HUES64 (cell line): ENCODE results near the gene CTU2.

Experiments used
- H3K27ac ChIP-seq: 2 replicates; pipeline ENCODE4 v1.7.0; 2013; ENCODE audit warnings: low read depth, low read length, inconsistent platforms
- H3K27me3 ChIP-seq: 2 replicates; pipeline ENCODE4 v1.6.1; 2013; ENCODE audit warnings: mild to moderate bottlenecking, low read length; ENCODE audit not compliant: insufficient read depth
- H3K36me3 ChIP-seq: 2 replicates; pipeline ENCODE4 v1.6.1; 2013; ENCODE audit warnings: mild to moderate bottlenecking, low read length; ENCODE audit not compliant: insufficient read depth
- H3K4me1 ChIP-seq: 2 replicates; pipeline ENCODE4 v1.6.1; 2013; ENCODE audit warnings: mild to moderate bottlenecking, low read length, moderate library complexity; ENCODE audit not compliant: insufficient read depth
- H3K4me3 ChIP-seq: 2 replicates; pipeline ENCODE4 v1.5.1; 2013; ENCODE audit warnings: mild to moderate bottlenecking, low read length, moderate library complexity
- H3K9ac ChIP-seq: 2 replicates; pipeline ENCODE4 v1.6.1; 2013; ENCODE audit warnings: mild to moderate bottlenecking, low read depth, low read length
- H3K9me3 ChIP-seq: 2 replicates; pipeline ENCODE4 v1.6.1; 2013; ENCODE audit warnings: low read depth, low read length; ENCODE audit not compliant: insufficient read depth
- WGBS: fragments of 150-250, 120-280 bp; methylation state at CpG from one replicate; pipeline ENCODE4 v1.1.7; 2013; ENCODE audit warnings: missing lambda C conversion rate; 5-methylcytosine and 5-hydroxymethylcytosine counted together

Gene CTU2

DNA sequence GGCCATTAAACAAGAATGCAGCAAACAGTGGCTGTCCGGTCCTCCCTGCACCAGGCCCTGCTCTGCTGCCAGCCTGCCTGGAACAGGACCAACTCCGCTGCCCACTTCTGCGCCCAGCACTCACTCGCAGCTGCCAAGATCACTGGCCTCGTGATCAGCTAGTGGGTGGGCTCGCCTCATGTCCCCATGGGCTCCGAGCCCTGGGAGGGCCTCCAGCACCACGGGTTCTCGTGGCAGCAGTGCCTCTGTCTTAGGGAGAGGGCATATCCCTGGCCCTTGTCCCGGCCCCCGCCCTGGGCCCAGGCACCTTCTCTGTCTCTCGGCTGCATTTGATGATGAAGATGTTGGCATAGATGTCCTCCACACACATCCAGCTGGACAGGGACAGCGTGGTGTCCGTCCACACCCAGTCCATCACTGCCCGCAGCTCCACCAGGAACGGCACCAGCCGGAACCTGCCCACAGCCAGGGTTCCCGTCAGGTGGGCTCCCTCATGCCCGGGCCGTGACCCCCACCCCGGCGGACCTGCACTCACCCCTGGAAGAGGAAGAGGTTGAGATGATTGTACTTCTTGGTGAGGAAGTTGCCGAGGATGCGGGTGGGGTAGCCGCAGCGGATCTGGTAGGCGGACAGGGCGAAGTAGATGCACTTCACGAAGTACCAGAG lies 13.1 kb downstream of the CTU2 start:
- Histone ChIP-seq H3K4me3 (no peak overlapping the region), H3K36me3 (peaks cover 66% of the 10 kb centered on the region), H3K9me3 (no peaks in the 10 kb centered on the region), H3K4me1 (no peaks in the 10 kb centered on the region), H3K27ac (no peak overlapping the region), H3K27me3 (no peaks in the 10 kb centered on the region), H3K9ac (no peak overlapping the region)
- 96% methylated on average over 29 of the region's 29 CpGs for WGBS

DNA sequence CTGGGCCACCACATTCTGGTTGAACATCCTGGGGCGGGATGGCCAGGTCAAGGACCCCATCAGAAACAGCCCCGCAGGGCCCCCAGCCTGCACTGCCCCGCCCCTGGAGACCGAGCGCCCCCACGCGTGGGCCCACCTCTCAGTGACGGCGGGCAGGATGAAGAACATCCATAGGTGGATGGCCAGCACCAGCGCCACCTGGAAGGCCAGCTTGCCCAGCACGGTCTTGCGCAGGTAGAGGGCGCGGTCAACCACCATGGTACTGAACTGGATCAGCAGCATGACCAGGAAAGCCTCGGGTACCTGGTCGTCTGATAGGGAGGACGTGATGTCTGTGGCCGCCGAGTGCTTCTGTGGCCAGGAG lies 13.6 kb downstream of the CTU2 start:
- Histone ChIP-seq H3K4me3 (no peak overlapping the region), H3K4me1 (no peaks in the 10 kb centered on the region), H3K9ac (no peak overlapping the region), H3K27me3 (no peaks in the 10 kb centered on the region), H3K36me3 (peaks cover 63% of the 10 kb centered on the region), H3K27ac (no peak overlapping the region), H3K9me3 (no peaks in the 10 kb centered on the region)
- 96% methylated on average over 19 of the region's 19 CpGs for WGBS

DNA sequence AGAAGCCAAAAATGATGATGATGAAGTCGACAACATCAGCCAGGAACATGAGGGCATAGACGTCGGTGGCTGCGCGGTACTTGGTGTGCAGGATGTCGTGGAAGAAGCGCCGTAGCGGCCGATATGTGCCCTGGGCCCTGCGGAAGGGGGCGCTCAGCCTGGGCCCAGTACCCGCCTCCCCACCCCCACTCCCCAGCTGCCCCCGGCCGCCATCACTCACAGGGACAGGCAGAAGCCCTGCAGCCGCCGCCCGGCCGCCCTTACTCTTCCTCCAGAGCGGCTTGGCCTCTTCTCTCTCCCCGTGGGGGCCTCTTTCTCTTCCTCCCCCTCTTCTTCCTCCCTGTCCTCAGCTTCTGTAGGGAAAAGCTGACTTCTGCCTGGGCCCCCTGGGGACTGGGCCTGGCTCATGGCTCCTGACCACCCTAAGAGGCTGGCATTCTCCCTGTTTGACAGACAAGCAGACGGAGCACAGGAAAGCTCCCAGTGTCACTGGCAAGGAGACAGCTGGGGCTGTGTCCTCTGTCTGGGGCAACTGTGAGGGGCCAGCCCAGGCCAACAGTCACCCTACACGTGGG lies 14.2 kb downstream of the CTU2 start:
- Histone ChIP-seq H3K27me3 (no peaks in the 10 kb centered on the region), H3K9ac (no peak overlapping the region), H3K27ac (no peak overlapping the region), H3K4me3 (no peak overlapping the region), H3K9me3 (no peaks in the 10 kb centered on the region), H3K36me3 (peaks cover 61% of the 10 kb centered on the region), H3K4me1 (no peaks in the 10 kb centered on the region)
- 94% methylated on average over 22 of the region's 23 CpGs for WGBS

DNA sequence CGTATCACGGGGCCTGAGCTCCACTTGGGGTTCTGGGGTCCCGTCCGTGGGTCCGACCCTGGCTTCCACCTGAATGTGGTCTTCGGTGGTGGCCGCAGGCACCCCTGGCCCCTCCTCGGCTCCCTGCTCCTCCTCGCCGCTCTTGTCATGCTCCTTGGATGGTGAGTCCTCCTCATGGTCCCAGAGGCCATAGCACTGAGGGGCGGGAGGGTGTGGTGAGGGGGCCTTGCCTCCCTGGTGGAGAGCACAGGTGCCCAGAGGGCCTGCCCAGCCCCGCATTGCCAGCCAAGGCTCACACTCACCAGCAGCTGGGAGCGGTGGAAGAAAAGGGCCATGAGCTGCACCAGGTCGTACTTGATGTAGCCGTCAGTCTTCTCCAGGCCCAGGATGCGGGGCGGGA lies 14.9 kb downstream of the CTU2 start:
- Histone ChIP-seq H3K27me3 (no peaks in the 10 kb centered on the region), H3K36me3 (peaks cover 56% of the 10 kb centered on the region), H3K9me3 (no peaks in the 10 kb centered on the region), H3K27ac (no peak overlapping the region), H3K4me3 (no peak overlapping the region), H3K4me1 (no peaks in the 10 kb centered on the region), H3K9ac (no peak overlapping the region)
- 96% methylated on average over 17 of the region's 17 CpGs for WGBS

DNA sequence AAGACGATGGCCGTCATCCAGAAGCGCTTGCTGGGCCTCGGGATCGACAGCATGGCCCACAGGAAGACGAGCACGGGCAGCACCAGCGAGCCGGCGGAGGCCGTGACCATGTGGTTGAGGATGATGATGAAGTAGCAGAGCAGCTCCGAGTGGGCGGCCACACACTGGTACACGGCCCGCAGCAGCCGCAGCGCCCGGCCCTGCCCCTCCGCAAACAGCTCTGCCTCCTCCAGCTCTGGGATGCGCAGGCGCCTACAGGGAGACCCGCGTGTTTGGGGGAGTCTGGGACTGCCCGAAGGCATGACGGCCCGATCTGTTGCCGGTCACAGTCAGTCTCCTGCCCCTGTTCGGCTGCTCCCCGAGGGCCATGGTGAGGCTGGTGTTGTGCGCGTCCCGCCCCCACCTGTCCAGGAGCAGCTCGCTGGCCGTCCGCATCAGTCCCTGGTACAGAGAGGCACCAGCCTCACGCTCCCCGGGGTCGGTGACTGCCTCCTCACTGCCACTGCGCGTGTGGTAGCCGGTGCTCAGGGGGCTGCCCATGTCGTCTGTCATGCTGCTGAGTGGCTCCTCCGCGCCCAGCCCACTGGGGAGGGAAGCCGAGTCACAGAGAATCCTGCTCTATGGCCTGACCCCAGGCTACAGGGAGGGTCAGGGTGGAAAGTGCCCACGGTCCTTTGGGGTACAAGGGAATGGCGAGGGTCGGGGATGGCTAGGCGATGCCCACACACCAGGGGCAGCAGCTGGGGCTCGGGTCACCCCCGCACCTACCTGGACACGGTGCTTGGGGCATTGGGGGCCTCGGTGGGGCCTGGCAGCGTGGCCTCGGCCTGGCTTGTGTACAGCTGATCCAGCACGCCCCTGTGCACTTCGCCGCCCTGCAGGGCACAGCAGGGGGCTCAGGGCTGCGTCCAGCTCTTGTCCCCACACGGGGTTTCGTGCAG lies 15.8 kb downstream of the CTU2 start:
- H3K27ac ChIP-seq = no peak overlapping the region
- no peak overlapping the region for H3K9ac ChIP-seq
- H3K4me1 ChIP-seq = no peaks in the 10 kb centered on the region
- no peak overlapping the region for H3K4me3 ChIP-seq
- no peaks in the 10 kb centered on the region for H3K27me3 ChIP-seq
- no peaks in the 10 kb centered on the region for H3K9me3 ChIP-seq
- 95% methylated on average over 61 of the region's 61 CpGs for WGBS
- H3K36me3 ChIP-seq = peaks cover 51% of the 10 kb centered on the region

DNA sequence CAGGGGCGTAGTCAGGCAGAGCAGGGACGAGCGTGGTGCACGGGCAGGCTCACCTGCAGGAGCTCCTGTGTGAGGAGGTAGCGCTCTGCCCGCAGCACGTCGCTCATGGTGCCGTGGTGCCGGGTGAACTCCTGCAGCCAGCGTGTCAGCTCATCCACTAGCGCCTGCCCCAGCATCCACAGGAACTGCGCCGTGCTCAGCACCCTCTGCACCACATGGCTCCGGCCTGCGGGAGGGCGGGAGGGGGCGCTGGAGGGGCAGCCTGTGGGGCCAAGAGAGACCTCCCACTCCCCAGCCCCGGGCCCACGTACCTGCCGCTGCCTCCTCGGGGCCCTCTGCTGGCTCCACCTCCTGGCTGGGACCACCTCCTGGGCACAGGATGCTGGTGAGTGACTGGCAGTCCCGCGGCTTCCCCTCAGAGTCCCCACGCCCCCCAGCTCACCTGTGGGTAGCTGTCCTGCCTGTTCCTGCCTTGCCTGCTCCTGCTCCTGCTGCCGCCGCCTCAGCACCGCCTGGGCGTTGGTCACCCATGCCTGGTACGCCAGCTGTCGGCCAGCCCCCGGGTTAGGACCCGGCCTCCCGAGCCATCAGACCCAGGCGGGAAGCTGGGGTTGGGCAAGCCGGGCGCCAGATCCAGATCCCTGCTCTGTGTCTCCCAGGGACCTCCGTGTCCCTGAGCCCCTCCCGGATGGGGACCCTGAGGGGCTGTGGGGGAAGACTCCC lies 16.6 kb downstream of the CTU2 start:
- H3K27ac ChIP-seq = no peak overlapping the region

DNA sequence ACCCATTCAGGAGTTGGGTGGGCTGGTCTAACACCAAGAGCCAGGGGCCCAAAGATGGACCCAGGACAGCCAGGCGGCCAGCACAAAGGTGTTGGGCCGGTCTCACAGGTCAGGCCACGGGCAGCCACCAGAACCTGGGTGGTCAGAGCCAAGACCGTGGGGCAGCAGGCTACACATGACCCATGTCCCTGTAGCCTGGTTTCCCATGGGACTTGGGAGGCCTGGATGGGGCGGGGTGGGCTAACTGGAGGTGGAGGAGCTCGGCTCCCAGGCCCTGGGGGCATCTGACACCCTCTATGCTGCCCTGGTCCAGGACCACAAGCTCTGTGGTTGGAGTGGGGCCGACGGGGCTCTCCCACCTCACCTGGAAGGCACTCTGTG lies 17.2 kb downstream of the CTU2 start:
- Histone ChIP-seq H3K9ac (no peak overlapping the region), H3K4me3 (no peak overlapping the region), H3K27me3 (no peaks in the 10 kb centered on the region), H3K9me3 (no peaks in the 10 kb centered on the region), H3K27ac (no peak overlapping the region), H3K36me3 (peaks cover 39% of the 10 kb centered on the region), H3K4me1 (no peaks in the 10 kb centered on the region)
- WGBS = 81% methylated on average over 8 of the region's 8 CpGs

More for the DNA sequence above, 16.6 kb downstream of the CTU2 start:
- Histone ChIP-seq H3K36me3 (peaks cover 43% of the 10 kb centered on the region), H3K9ac (no peak overlapping the region), H3K27me3 (no peaks in the 10 kb centered on the region), H3K9me3 (no peaks in the 10 kb centered on the region), H3K4me3 (no peak overlapping the region), H3K4me1 (no peaks in the 10 kb centered on the region)
- WGBS = 91% methylated on average over 39 of the region's 39 CpGs

DNA sequence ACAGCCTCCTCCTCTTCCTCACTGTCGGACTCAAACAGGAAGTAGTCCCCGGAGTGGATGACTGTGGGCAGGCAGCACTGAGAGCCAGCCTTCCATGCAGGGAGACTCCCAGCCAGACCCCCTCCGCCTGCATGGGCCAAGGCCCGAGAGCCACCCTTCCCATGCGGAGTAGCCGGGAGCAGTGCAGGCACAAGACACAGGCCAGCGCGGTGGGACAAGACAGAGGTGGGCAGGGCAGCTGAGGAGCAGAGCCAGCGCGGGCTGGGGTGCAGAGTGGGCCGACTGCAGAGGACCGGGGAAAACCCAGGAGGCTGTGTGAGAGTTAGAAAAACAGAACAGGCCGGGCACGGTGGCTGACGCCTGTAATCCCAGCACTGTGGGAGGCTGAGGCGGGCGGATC lies 17.6 kb downstream of the CTU2 start:
- Histone ChIP-seq H3K4me1 (no peaks in the 10 kb centered on the region), H3K27ac (no peak overlapping the region), H3K4me3 (no peak overlapping the region), H3K36me3 (peaks cover 35% of the 10 kb centered on the region), H3K9me3 (no peaks in the 10 kb centered on the region), H3K9ac (no peak overlapping the region), H3K27me3 (no peaks in the 10 kb centered on the region)
- WGBS = 97% methylated on average over 17 of the region's 17 CpGs

DNA sequence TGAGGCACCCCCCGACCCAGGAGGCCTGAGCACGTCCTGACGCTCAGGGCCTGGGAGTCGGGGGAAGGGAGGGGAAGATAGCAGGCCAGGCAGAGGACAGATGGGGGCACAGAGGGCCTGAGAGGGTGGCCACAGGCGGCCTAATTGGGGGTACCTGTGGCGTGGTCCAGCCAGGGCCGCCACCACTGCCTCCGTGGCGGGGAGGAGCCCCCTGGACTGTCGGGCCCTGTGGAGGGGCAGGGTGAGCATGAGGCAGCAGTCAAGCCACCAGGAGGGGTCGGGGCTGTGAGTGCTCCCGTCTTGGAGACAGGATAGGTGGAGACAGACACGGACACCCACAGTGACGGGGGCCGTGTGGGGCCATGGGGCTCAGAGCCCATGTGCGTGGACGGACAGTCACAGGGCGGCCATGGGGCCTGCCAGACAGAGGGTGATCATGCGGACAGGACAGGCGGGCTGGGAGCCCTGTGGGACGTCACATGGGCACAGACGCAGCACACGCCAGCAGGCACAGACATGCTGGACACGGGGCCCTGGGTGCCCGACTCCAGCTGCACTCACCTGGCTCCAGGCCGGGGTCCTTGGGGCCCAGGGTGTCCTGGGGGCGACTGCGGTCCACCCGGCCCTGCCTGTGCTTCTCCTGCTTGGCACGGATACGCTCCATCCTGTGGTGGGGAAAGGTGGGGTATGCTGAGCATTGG lies 18.7 kb downstream of the CTU2 start:
- 91% methylated on average over 31 of the region's 31 CpGs for WGBS
- Histone ChIP-seq H3K27me3 (no peaks in the 10 kb centered on the region), H3K4me1 (no peaks in the 10 kb centered on the region), H3K9ac (no peak overlapping the region), H3K27ac (no peak overlapping the region), H3K4me3 (no peak overlapping the region), H3K9me3 (no peaks in the 10 kb centered on the region), H3K36me3 (peaks cover 25% of the 10 kb centered on the region)

DNA sequence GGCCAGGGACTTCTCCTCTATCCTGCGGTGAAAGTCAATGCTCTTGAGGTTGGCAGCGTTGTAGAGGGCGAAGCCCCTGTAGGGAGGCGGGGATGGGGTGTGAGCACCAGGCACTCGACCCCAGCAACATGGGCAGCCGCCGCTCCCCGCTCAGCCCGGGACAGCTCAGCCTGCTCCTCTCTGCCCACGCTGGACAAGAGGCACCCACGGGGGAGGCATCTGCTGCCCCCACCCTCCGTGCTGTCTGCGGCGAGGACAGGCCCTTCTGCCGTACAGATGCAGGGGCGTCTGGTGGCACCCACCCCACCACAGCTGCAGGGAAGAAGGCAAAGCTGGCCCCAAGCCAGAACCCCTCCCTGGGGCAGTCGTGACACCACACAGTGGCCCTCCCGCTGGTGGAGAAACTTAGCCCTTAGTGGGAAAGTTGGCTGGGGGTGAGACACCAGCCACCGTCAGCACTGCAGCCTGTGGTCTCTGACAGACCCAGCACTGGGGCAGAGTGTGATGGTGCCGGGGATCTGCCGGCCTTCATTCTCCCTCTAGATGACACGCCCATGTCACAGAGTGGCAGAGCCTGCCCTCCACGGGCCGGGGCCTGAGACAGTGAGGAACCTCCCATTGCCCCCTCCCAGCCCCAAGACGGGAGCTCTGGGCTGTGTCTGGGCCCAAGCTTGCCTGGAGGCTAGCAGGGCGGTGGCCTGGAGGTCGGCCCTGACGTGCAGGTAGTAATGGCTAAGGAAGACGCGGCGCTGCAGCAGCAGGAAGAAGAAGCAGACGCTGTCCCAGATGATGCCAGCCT lies 19.5 kb downstream of the CTU2 start:
- no peaks in the 10 kb centered on the region for H3K9me3 ChIP-seq
- H3K4me1 ChIP-seq = no peaks in the 10 kb centered on the region
- H3K4me3 ChIP-seq = no peak overlapping the region
- H3K36me3 ChIP-seq = peaks cover 22% of the 10 kb centered on the region
- 92% methylated on average over 32 of the region's 32 CpGs for WGBS
- no peak overlapping the region for H3K27ac ChIP-seq
- no peak overlapping the region for H3K9ac ChIP-seq
- no peaks in the 10 kb centered on the region for H3K27me3 ChIP-seq
